SKM-1 treated with dmso at 0.1 percent for 144 hours (cell line): ENCODE results near the gene FOXO3.

Source experiments
- DNase-seq: peaks from one replicate; lab custom pipeline; 2025; ENCODE audit not compliant: unreplicated experiment; lab: John Stamatoyannopoulos, UW

FOXO3 gene

DNA sequence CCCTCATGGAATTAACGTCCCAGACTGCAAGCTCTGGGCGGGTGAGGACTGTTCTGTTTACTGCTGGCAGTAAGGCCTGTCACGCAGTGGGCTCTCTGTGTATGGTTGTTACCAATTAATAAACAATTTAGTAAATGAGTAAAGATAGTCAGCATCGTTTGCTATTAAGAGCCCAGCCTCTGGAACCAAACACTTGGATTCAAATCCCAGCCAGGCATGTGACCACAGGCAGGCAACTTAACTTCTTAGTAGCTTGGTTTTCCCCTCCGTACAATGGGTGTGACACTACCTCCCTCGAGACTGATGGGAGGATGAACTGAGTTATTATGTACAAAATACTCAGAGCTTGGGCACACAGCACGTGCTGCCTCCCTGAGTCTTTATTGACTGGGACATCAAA is 149.8 kb downstream of the FOXO3 start:
- DNase-seq: no peak

DNA sequence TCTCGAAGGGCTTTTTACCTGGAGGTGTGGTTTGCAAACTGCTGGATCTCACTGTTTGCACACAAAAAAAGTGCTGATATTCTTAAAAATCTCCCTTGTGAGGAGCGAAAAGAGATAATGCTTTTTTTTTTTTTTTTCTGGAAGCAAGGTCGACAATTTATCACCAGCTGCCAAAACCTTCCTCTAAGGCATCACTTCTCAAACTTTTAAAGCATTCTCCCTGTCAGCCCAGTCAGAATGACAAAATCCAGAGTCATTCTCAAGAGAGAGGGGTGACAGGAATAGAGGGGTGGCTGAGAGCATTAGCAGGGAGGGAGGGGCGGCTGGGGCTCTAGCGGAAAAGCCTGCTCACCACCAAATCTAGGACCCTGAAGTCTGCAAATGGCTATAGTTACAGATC is 150.4 kb downstream of the FOXO3 start:
- no peak for DNase-seq

DNA sequence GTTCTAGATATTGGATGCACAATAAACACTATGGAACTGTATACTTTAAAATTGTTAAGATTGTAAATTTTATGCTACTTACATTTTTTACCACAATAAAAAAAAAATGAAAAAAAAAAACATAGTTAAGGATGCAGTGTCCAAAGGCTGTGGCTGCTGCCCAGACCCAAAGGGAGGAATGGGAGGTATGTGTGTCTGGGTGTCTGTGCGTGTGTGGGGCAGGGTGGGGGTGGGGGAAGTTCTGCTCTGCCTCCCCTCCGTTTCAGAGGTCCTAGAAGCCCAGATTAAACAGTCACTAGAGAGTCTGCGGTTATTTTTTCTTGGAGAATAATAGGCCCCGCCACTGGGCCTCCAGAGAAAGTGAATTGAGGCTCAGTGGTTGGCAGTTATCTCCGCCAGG is 151.1 kb downstream of the FOXO3 start:
- no peak for DNase-seq

DNA sequence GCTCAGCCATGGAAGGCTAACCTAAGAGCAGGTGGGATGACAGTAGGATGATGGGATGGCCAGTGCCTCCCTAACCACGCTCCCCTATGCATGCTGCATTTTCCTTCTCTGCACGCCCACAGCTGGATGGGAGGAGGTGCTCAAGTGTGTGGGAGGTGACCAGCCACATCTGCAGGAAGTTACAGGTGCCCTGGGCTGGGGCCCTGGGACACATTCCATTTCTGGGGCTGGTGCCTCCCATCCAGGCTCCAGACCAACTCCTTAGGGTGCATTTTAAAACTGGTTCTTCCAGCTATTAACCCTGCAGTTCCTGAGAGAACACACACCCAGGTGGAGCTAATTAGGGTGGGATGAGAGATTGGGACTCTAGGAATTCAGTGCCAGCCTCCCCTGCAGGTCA is 152.2 kb downstream of the FOXO3 start:
- DNase-seq: no peak

DNA sequence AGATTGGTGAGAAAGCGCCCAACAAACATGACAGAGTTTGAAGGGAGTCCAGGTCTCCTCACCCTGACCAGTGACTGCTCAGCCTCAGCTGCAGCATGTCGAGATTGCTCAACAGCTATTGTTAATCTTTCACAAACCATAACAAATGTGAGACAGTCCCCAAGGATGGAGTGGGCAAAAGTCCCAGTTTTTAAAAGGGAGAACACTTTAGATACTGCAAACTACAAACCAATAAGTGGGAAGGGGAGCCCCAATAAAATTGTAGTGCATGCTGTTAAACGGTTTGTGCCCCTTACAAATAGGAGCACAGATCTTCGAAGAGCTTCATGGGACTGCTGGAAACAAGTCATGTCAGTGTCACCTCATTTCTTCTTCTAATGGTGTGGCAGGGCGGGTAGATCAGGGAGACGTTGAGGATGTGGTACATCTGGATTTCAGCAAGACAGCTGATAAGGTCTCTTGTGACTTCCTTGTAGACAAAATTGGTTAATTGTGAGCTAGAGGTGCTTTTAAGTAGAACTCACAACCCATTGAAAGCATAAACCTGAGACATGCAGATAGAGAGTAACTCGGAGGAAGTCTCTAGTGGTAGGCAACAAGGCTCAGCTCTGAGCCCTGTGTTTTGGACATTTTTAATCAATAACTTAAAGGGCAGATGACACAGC is 153.5 kb downstream of the FOXO3 start:
- DNase-seq: peak; percentile 32

DNA sequence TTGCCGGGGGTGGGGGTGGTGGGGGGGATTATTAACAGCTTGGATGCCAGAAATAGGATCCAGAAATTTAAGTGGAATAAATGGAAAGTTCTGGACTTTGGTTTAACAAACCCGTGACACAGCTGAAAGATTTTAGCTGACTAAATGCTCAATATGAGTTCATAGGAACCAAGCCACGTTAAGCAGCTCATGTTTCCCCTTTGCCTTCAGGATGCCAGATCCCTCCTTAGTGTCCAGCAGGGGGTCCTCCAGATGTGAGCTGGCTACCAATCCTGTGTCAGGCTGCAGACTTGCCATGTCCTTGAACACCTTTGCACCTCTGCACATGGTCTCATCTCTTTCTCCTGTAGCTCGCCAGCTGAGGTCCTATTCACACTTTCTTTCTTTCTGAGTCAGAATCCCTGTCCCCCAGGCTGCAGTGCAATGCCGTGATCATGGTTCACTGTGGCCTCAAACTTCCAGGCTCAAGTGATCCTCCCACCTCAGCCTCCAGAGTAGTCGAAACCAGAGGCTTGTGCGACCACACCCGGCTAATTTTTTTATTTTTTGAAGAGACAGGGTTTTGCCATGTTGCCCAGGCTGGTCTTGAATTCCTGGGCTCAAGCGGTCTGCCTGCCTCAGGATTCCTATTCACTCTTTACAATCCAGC is 154.2 kb downstream of the FOXO3 start:
- no peak for DNase-seq

DNA sequence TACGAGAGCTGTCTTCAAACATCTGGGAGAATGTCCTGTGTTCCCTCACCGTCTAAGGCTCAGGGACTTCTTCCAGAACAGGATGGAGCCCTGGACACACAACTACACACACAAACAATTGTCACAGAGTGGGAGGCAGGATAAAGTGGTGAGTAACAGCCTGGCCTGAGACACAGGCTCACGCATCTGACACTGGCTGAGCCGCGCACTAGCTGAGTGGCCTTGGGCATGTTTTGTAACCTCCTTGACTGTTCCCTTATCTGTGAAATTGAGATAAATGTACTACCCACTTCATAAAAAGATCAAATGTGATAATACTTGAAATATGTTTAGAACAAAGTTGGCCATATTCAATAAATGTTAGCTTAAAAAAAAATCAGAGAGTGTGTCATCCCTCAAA is 155.1 kb downstream of the FOXO3 start:
- no peak for DNase-seq

DNA sequence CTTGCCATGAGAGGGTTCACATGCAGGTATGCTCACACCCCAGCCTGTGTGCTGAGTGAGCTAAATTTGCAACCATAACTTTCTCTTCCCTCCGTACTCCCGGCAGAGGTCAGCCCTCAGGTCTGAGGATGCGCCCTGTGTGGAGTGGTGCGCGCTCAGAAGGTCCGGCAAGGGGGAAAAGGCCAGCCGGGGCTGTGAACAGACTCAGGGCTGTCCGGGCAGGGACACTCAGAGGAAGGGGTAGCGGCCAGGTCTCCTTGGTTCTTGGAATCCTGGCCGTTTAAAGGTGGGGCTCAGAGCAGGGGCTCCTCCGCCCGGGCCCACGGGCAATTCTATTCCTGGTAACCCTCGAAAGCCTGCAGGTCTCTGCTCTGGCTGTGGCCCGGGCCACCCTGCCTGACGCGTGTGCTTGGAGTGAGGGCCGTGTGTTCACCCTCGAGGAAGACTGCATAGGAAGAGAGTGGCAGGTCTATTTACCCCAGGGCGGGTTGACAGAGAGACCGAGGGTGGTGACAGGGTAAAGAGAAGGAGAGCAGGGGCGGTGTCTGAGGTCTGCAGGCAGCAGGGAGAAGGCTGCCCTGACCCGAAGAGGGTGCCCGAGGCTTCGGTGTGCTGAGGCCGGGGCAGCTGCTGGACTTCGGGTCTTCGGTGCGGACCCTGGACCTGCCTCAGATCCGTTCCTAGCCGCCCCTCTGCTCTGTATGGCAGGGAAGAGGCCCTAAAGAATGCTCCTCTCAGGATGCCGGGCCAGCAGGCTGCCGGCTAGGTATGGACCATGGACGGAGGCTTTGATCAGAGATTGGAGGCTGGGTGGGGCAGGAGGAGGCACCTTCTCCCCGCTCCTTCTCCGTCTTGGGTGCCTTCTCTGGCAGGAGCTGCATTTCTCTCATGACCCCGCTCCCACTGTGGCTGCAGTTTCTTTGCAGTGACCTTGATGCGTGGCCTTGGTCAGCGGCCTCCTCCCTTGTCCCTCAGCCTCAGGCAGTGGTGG is 156.4 kb downstream of the FOXO3 start:
- no peak for DNase-seq

DNA sequence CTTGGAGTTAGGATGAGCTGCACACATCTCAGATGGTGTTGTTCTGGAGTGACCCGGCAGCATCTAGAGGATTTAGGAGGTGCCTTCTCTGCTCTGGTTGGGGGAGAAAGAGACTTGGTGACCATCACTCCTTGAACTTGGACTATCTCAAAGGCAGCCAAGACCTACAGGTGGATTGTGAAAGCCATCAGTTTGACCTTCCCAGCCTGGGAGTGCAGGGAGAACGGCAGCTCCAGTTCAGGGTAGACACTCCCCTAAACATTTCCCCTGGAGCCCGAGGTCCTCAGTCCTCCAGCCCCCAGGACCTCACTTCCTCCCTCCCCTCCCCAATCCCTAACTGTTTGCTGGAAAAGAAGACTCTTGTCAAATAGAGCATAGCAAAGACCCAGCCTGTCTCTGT is 158.8 kb downstream of the FOXO3 start:
- DNase-seq: no peak

DNA sequence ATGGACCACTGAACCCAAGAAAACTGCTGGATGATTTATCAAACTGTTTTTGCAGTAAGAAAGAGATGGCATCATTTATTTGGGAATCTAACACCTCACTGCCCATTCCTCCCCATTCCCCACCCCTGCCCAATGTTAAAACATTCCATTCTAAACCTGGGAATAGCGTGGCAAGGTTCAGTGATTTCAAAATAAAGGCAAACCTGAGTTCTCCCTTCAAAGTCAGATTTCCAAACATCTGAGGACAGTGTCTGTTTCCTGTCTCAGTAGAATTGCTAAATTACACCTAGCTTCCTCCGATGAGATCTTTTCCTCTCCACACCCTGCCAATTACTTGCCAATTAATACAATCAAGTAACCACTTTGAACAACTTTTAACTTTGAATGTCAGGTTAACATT is 160.1 kb downstream of the FOXO3 start:
- DNase-seq: peak; percentile 34

DNA sequence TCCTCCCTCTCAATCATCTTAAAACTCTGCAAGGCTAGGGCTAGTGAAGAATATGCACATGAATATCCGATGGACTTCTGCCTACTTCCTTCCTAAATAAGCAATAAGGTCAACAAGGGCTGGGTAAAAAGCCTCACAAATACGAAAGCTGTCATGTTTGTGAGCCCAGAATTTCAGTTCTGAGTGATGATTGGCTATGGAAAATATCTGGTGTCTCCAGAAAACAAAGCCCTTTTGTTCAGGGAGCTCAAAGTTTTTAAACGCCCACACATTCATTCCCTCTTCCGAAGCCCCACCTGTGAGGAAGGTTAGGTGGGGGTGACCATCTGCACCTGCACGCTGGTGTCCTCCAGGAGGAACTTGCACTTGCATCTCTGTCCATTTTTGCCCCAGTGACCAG is 160.6 kb downstream of the FOXO3 start:
- DNase-seq: no peak

DNA sequence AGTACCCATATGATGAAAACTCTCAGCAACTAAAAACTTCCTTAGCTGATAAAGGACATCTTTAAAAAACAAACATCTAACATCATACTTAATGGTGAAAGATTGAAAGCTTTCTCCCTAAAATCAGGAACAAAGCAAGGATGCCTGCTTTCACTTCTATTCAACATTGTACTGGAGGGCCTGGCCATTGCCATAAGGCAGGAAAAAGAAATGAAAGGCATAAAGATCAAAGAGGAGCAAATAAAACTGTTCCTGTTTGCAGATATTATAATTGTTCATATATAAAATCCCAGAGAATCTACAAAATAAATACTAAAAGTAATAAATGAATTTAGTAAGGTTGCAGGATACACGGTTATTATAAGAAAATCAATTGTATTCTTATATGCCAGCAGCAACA is 162.9 kb downstream of the FOXO3 start:
- no peak for DNase-seq

DNA sequence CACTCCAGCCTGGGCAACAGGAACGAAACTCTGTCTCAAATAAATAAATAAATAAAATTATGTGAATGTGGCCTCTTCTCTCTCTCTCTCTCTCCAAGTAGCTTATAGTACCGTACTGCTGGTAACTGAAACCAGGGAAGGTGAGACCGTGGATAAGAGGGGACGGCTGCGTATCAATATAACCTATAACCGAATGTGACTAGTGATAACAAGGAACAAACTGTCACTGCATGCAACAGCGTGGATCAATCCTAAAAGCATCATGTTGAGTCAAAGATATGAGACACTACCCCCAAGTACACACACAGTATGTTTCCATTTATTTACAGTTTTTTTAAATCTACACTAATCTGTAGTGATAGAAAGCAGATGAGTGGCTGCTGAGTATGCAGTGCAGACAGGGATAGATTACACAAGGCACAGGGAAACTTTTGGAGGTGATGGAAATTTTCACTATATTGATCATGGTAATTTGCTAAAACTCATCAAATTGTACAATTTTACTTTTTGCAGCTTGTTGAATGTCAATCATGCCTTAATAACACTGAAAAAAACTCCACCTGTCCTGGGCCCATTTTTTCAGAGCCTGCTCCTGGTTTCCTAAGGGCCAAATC is 166.1 kb downstream of the FOXO3 start:
- DNase-seq: no peak

DNA sequence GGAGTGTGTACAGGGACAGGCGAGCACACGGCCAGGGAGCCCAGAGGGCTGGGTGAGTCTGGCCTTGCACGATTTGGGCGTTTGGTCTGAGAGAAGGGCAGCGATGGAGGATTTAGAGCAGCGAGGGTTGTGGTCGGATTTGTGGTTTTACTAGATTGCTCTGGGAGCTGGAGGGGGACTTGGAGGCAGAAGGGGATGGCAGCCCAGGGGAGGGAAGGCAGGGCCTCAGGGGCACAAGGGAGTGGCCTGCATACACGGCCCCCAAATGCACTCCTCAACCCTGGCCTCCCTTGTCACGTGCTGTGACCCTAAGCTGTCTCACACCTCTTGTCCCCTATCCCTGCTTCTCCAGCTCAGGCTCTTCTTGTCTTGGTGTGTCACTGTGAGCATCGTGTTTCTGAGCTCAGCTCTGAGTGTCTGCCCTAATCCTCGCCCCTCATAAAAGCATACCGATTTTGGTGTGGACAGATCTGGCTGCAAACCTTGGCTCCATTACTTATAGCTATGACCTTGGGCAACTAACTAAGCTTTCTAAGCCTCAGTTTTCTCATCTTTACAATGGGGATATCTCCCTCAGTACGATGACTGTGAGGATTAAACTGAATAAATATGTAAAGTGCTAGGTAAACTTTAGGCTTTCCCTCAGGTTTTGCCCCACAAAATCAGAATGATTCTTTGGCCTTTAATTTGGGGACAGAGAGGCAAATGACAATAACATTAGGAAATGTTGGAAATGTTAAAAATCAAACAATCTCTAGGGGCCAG is 167.4 kb downstream of the FOXO3 start:
- DNase-seq: no peak

DNA sequence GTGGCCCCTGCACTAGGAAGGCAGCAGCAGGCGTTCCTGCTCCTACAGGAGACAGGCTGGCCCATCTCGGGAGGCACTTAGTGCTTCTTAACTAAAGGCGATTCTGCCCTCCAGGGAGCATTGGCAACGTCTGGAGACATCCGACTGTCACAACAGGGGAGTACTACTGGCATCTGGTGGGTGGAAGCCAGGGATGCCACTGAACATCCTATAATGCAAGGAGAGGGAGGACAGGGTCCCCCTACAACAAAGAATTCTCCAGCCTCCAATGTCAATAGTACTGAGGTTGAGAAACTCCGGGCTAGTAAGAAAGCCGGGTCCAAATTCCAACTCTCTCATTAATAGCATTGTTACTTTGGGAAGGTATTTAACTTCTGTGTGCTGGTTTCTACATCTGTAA is 168.1 kb downstream of the FOXO3 start:
- no peak for DNase-seq

DNA sequence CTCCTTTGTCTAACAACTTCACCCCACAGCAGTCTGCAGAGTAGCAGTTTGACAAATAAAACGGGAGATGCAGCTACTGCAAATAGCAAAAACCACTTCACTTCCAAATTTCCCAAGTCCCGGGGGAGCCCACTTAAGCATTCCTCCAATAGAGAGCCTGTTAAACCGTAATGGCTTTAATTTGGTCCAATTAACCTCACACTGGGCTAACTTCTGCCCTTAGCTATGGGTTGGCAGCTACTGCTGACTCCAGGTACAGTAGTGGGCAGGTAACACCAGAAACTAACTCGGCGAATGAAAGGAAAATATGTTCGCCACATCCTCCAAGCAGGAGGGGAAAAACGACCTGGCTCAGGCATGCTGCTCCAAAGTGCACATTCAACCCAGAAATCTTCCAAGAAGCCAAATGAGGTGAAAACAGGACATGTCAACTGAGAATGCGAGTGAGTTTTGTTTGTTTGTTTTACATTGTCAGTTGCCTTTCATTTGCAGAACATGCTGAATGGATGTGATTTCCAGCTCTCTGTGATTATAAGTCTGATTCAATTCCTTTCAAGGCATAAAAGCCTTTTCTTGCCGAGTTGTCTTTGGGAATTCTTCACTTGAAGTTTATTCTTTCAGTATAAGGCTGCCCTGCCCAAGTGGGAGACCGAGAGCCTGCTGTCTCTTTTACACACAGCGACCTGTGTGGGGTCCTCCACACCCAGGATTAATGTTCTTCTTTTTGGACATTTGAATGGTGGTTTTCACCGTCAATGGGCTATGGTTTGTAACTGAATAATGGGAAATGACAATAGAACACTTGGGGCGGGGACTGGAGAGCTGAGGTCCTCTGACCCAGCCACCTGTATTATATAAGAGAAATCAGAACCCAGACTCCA is 170.2 kb downstream of the FOXO3 start:
- no peak for DNase-seq

DNA sequence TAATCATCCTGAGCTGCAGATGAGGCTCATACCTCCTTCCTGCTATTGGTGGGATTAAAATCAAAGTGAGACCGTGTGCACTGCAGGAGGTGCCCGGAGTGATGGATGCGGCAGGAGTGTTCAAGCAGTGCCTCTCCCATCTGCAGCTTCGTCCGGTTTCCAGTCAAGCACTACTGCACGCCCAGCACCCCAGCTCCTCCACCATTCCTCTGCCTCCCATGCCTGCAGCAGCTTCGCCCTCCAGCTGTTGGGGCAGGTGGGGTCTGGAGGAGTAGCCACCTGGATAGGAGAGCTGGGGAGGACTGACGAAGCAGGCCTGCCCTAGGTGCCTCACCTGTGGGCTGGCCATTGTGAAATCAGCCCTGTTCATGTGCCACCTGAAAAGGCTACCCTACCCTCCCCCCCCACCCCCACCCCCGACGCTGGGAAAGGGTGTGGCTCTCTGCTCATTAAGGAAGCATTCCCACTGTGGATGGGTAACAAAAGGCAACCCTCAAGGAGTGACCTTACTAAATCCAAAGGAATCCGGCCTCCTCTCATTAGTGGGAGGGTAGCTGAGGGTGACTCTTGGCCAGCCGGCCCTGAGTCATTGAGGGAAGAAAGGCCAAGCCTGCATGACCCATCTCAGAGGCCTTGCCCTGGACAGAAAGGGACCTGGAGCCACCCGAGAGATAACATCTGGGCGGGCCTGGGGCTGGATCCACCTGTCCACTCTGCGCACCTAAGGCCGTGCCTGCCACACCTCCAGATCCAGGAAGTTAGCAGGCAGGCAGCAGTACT is 171.6 kb downstream of the FOXO3 start:
- DNase-seq: no peak

DNA sequence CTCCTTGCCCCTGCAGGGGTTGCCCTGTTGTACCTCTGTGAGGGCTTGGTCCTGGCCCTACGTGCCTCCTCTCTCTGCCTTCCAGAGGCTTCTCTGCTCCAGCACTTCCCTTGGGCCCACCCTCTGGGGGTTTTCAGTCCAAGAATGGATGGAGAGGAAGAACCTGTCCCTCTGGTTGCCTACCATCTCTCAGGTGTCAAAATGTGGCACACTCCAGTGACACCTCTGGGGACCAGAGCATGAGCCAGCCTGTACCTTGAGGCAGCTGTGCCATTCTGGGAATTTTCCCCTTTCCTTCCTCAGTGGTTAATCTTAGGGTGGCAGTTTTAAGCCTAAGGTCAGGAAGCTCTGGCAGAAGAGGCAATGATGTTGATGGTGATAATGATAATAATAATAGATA is 172.3 kb downstream of the FOXO3 start:
- no peak for DNase-seq

DNA sequence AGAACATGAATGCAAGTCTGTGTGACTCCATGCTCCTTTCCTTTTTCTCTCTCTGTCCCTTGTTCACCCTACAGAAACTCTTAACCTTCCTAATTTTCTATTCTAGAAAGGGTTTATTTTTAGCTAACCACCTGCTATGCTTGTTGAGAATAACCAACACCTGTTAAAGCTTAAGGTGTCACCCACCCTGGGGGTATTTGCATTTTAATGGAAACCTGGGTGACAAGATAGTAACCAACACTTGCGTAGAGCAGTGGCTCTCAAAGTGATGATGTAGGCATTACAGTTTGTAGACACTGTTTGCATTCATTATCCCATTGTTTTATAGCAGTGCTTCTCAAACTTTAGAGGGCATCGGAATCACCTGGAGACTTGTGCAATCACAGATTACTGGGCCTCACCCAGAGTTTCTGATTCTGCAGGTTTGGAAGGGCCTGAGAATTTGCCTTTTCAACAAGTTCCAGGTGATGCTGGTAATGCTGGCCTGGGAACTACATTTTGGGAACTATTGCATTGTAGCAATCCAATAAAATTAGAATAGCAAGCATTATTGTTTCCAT is 173.1 kb downstream of the FOXO3 start:
- no peak for DNase-seq
